Neural cell (in vitro differentiated cells): ENCODE data around the gene FGF8. TPM values are rescaled to one million over a fixed set of nuclear protein-coding genes. Genes with fewer than 3 reads are reported as not detected.

Experiments used
- H2AFZ ChIP-seq: fragments of 200-600, 300-800 bp; sonication (generic), shearing (Covaris generic); 2 replicates; pipeline ENCODE4 v1.6.0; 2014; ENCODE audit warnings: low read depth, mild to moderate bottlenecking, antibody characterized with exemption, low read length, moderate library complexity
- H3F3A ChIP-seq: fragments of 200-600 bp; shearing (Covaris generic); 2 replicates; pipeline ENCODE4 v1.6.1; 2016; ENCODE audit warnings: mild to moderate bottlenecking, moderate library complexity, mixed read lengths, antibody characterized with exemption, low read length; ENCODE audit not compliant: insufficient read depth, poor library complexity, severe bottlenecking
- H3K27ac ChIP-seq: fragments of 200-600, 300-800 bp; sonication (generic), shearing (Covaris generic); 2 replicates; pipeline ENCODE4 v1.5.1; 2014; ENCODE audit warnings: mild to moderate bottlenecking, low read length, moderate library complexity
- H3K27me3 ChIP-seq: fragments of 300-800, 200-600 bp; sonication (generic), shearing (Covaris generic); 2 replicates; pipeline ENCODE4 v1.6.0; 2014; ENCODE audit warnings: mild to moderate bottlenecking, low read depth, low read length, moderate library complexity; ENCODE audit not compliant: insufficient read depth
- H3K36me3 ChIP-seq: fragments of 300-800, 200-600 bp; sonication (generic), shearing (Covaris generic); 2 replicates; pipeline ENCODE4 v1.5.1; 2014; ENCODE audit warnings: mild to moderate bottlenecking, antibody characterized with exemption, low read length, moderate library complexity; ENCODE audit not compliant: insufficient read depth
- H3K4me2 ChIP-seq: fragments of 300-800, 200-600 bp; sonication (generic), shearing (Covaris generic); 2 replicates; pipeline ENCODE4 v1.6.0; 2014; ENCODE audit warnings: mild to moderate bottlenecking, low read length
- H3K4me3 ChIP-seq: fragments of 300-800, 200-600 bp; sonication (generic), shearing (Covaris generic); 2 replicates; pipeline ENCODE4 v1.5.1; 2014; ENCODE audit warnings: mild to moderate bottlenecking, low read length, moderate library complexity
- H3K79me2 ChIP-seq: fragments of 200-600 bp; shearing (Covaris generic); replicated peaks from 2 replicates; pipeline ENCODE4 v1.6.0; 2014; ENCODE audit warnings: mild to moderate bottlenecking, low read length, moderate library complexity; ENCODE audit not compliant: insufficient read depth
- H3K9ac ChIP-seq: fragments of 300-800, 200-600 bp; sonication (generic), shearing (Covaris generic); 2 replicates; pipeline ENCODE4 v1.6.1; 2016; ENCODE audit warnings: mild to moderate bottlenecking, low read length, mixed read lengths
- H3K9me2 ChIP-seq: fragments of 200-600 bp; shearing (Covaris generic); 2 replicates; pipeline ENCODE4 v1.6.1; 2016; ENCODE audit warnings: mild to moderate bottlenecking, low read length, mixed read lengths; ENCODE audit not compliant: insufficient read depth
- H3K9me3 ChIP-seq: fragments of 200-600, 300-800 bp; sonication (generic), shearing (Covaris generic); 2 replicates; pipeline ENCODE4 v1.6.1; 2016; ENCODE audit warnings: mild to moderate bottlenecking, mixed run types, low read length, moderate library complexity, mixed read lengths
- H4K20me1 ChIP-seq: fragments of 200-600 bp; shearing (Covaris generic); 2 replicates; pipeline ENCODE4 v1.6.1; 2016; ENCODE audit warnings: mild to moderate bottlenecking, mixed run types; ENCODE audit not compliant: insufficient read depth
- CTCF ChIP-seq: fragments of 450-650 bp; IDR thresholded peaks from 2 replicates; pipeline ENCODE4 v1.5.1; 2014; ENCODE audit warnings: antibody characterized with exemption, mild to moderate bottlenecking, moderate library complexity; ENCODE audit not compliant: poor library complexity, severe bottlenecking
- EP300 ChIP-seq: fragments of 450-650 bp; conservative IDR thresholded peaks from 2 replicates; pipeline ENCODE4 v1.6.1; 2014; ENCODE audit warnings: antibody characterized with exemption, mild to moderate bottlenecking, moderate library complexity; ENCODE audit not compliant: poor library complexity, severe bottlenecking
- EZH2 ChIP-seq: fragments of 200-600, 300-800 bp; shearing (Covaris generic), sonication (generic); IDR thresholded peaks from 2 replicates; pipeline ENCODE4 v1.6.1; 2014; ENCODE audit warnings: antibody characterized with exemption, low read length, borderline replicate concordance, mild to moderate bottlenecking; ENCODE audit not compliant: insufficient read depth, poor library complexity, severe bottlenecking
- MXI1 ChIP-seq: fragments of 450-650 bp; conservative IDR thresholded peaks from 2 replicates; pipeline ENCODE4 v1.6.1; 2014; ENCODE audit warnings: antibody characterized with exemption, mild to moderate bottlenecking; ENCODE audit not compliant: poor library complexity, severe bottlenecking
- POLR2AphosphoS5 ChIP-seq: IDR thresholded peaks from 2 replicates; pipeline ENCODE4 v1.6.1; 2012
- RAD21 ChIP-seq: fragments of 450-650 bp; conservative IDR thresholded peaks from 2 replicates; pipeline ENCODE4 v1.6.1; 2014; ENCODE audit warnings: antibody characterized with exemption, mild to moderate bottlenecking, moderate library complexity
- REST ChIP-seq: IDR thresholded peaks from 2 replicates; pipeline ENCODE4 v1.6.1; 2012; ENCODE audit warnings: borderline replicate concordance
- SMC3 ChIP-seq: fragments of 450-650 bp; conservative IDR thresholded peaks from 2 replicates; pipeline ENCODE4 v1.6.1; 2014; ENCODE audit warnings: antibody characterized with exemption, mild to moderate bottlenecking, moderate library complexity; ENCODE audit not compliant: poor library complexity
- TAF1 ChIP-seq: IDR thresholded peaks from 2 replicates; pipeline ENCODE4 v1.6.1; 2012; ENCODE audit warnings: low read depth
- polyA plus RNA-seq: library from polyadenylated mRNA; depleted of rRNA; stranded (reverse); fragments of >200 nt; gene quantifications from 2 replicates; pipeline ENCODE4 v1.2.3, GENCODE V29; 2014

FGF8 gene
- polyA plus RNA-seq, 1 donor from 2014 or later: 6.0 TPM

- peaks cover 16% of the 10 kb centered on the region for H4K20me1 ChIP-seq
- peaks cover 20% of the 10 kb centered on the region for H3F3A ChIP-seq
- peak overlapping the region; percentile 59 for H3K9ac ChIP-seq
- TF ChIP-seq MXI1 (no peak), EZH2 (no peak), POLR2AphosphoS5 (no peak), RAD21 (no peak), EP300 (no peak), REST (no peak), TAF1 (no peak), CTCF (no peak), SMC3 (no peak)
- peaks cover 31% of the 10 kb centered on the region for H3K27me3 ChIP-seq
- peak overlapping the region; percentile 77 for H3K4me3 ChIP-seq
- peaks cover 9% of the 10 kb centered on the region for H3K79me2 ChIP-seq
- peak overlapping the region; percentile 82 for H3K4me2 ChIP-seq
- H3K9me2 ChIP-seq: no peaks in the 10 kb centered on the region
- peaks cover 18% of the 10 kb centered on the region for H3K36me3 ChIP-seq
- no peak overlapping the region for H3K27ac ChIP-seq
- no peaks in the 10 kb centered on the region for H3K9me3 ChIP-seq
- H2AFZ ChIP-seq: no peak overlapping the region
These were observed 6.3 kb upstream of the FGF8 start for GRCh38 chr10:101781984-101782810.

- peaks cover 9% of the 10 kb centered on the region for H3K79me2 ChIP-seq
- H3K9me3 ChIP-seq: no peaks in the 10 kb centered on the region
- H3K27me3 ChIP-seq: peaks cover 37% of the 10 kb centered on the region
- H3K4me3 ChIP-seq: no peak overlapping the region
- no peak overlapping the region for H3K27ac ChIP-seq
- H4K20me1 ChIP-seq: peaks cover 16% of the 10 kb centered on the region
- H3K9ac ChIP-seq: no peak overlapping the region
- no peak overlapping the region for H3K4me2 ChIP-seq
- H3K36me3 ChIP-seq: peaks cover 15% of the 10 kb centered on the region
- TF ChIP-seq EZH2 (no peak), RAD21 (no peak), TAF1 (no peak), SMC3 (no peak), EP300 (no peak), MXI1 (no peak), POLR2AphosphoS5 (no peak), REST (no peak), CTCF (no peak)
- no peak overlapping the region for H2AFZ ChIP-seq
- peaks cover 20% of the 10 kb centered on the region for H3F3A ChIP-seq
- no peaks in the 10 kb centered on the region for H3K9me2 ChIP-seq
These were observed 5.7 kb upstream of the FGF8 start for GRCh38 chr10:101781655-101781983.
